Dendritic cell treated with granulocyte-macrophage colony-stimulating factor and Interleukin-4, amounts not matched to agents 40 ng/mL and 50 ng/mL, for 4 days (primary cell): ENCODE data around the gene OTX2.

Source experiments
- H3K27ac Mint-ChIP-seq: one replicate; pipeline ENCODE4 v1.8.0; 2022; ENCODE audit warnings: mild to moderate bottlenecking, mixed read lengths
- H3K27me3 Mint-ChIP-seq: one replicate; pipeline ENCODE4 v1.8.0; 2022; ENCODE audit warnings: mild to moderate bottlenecking, mixed read lengths
- H3K36me3 Mint-ChIP-seq: one replicate; pipeline ENCODE4 v1.8.0; 2022; ENCODE audit warnings: low read depth, mixed read lengths
- H3K4me1 Mint-ChIP-seq: one replicate; pipeline ENCODE4 v1.8.0; 2022; ENCODE audit warnings: low read depth, mixed read lengths
- H3K4me3 Mint-ChIP-seq: one replicate; pipeline ENCODE4 v1.8.0; 2022; ENCODE audit warnings: mild to moderate bottlenecking, moderate library complexity, mixed read lengths
- H3K9me3 Mint-ChIP-seq: one replicate; pipeline ENCODE4 v1.8.0; 2022; ENCODE audit warnings: mixed read lengths
- intact Hi-C: fragments of 100-400 bp; cut with micrococcal nuclease; formaldehyde crosslinking; loops from one replicate; pipeline ENCODE4 v1.15.0; 2022

OTX2 gene

DNA sequence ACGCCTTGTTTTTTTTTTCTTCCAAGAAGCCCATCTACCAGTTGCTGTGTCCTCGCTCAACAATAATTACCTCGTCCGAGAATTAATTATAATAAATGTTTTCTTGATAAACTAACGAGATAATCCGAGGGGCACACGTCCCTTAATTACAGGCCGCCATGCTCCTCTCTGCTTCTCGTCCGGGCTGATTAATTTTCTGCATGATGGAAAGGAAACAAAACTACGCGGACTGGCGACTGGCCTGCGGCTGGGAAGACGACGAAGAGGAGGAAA is 2.2 kb downstream of the OTX2 start:
- intact Hi-C loops, result no loop called here
- no peaks in the 10 kb centered on the region for H3K9me3 Mint-ChIP-seq
- H3K27me3 Mint-ChIP-seq, result peaks cover 96% of the 10 kb centered on the region
- no peaks in the 10 kb centered on the region for H3K36me3 Mint-ChIP-seq
- no peak overlapping the region for H3K27ac Mint-ChIP-seq
- H3K4me1 Mint-ChIP-seq, result no peaks in the 10 kb centered on the region
- H3K4me3 Mint-ChIP-seq, result no peak overlapping the region

- Mint-ChIP-seq H3K36me3 (no peaks in the 10 kb centered on the region), H3K27me3 (peaks cover 96% of the 10 kb centered on the region), H3K4me3 (no peak overlapping the region)
Observed at GRCh38 chr14:56807386-56808109, 2.7 kb downstream of the OTX2 start.

GRCh38 chr14:56806760-56807159 is 3.5 kb downstream of the OTX2 start:
- H3K9me3 Mint-ChIP-seq, result no peaks in the 10 kb centered on the region
- no peaks in the 10 kb centered on the region for H3K36me3 Mint-ChIP-seq
- no peak overlapping the region for H3K27ac Mint-ChIP-seq
- intact Hi-C loops, result no loop called here
- H3K4me3 Mint-ChIP-seq, result no peak overlapping the region
- H3K4me1 Mint-ChIP-seq, result no peaks in the 10 kb centered on the region
- peaks cover 96% of the 10 kb centered on the region for H3K27me3 Mint-ChIP-seq

More at GRCh38 chr14:56807386-56808109, 2.7 kb downstream of the OTX2 start:
- no peaks in the 10 kb centered on the region for H3K9me3 Mint-ChIP-seq
- H3K27ac Mint-ChIP-seq, result no peak overlapping the region
- intact Hi-C loops, result no loop called here
- H3K4me1 Mint-ChIP-seq, result no peaks in the 10 kb centered on the region

GRCh38 chr14:56805992-56806727 is 4.1 kb downstream of the OTX2 start:
- intact Hi-C loops, result no loop called here
- peaks cover 97% of the 10 kb centered on the region for H3K27me3 Mint-ChIP-seq
- H3K9me3 Mint-ChIP-seq, result no peaks in the 10 kb centered on the region
- H3K4me1 Mint-ChIP-seq, result no peaks in the 10 kb centered on the region
- H3K36me3 Mint-ChIP-seq, result no peaks in the 10 kb centered on the region
- no peak overlapping the region for H3K4me3 Mint-ChIP-seq
- H3K27ac Mint-ChIP-seq, result no peak overlapping the region

DNA sequence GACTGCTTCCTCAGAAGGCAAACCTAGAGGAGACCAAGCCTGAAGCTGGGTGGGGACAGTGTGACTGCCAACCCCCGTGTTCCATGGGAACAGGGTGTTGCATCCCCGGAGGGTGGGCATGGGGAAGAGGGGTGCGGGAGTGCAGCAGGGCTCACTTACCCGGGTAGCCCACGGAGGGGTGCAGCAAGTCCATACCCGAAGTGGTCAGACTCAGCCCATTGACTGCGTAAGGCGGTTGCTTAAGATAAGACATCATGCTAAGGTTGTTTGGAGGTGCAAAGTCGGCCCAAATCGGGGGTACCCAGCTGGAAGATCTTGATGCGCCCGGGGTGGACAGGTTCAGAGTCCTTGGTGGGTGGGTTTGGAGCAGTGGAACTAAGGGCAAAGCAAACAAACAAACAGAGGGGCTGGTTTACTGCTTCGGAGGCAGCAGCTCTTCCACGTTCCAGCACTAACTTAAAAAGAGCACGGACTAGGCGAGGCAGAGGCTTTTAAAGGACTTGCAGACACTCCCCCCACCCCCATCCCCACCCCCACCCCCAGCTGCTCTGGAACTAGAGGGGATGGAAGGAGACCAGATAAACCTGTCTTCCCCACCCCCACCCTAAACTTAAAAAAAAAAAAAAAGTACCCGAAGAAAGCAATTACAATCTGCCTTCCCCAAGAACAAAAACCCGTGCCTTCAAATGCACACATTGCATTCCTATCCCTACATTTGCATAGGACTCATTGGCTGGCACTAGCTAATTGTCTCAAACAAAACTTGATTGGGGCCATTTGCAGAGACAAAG is 4.9 kb downstream of the OTX2 start:
- Mint-ChIP-seq H3K27ac (no peak overlapping the region), H3K9me3 (no peaks in the 10 kb centered on the region), H3K36me3 (no peaks in the 10 kb centered on the region), H3K27me3 (peaks cover 95% of the 10 kb centered on the region), H3K4me3 (no peak overlapping the region), H3K4me1 (no peaks in the 10 kb centered on the region)
- intact Hi-C loops, result no loop called here

DNA sequence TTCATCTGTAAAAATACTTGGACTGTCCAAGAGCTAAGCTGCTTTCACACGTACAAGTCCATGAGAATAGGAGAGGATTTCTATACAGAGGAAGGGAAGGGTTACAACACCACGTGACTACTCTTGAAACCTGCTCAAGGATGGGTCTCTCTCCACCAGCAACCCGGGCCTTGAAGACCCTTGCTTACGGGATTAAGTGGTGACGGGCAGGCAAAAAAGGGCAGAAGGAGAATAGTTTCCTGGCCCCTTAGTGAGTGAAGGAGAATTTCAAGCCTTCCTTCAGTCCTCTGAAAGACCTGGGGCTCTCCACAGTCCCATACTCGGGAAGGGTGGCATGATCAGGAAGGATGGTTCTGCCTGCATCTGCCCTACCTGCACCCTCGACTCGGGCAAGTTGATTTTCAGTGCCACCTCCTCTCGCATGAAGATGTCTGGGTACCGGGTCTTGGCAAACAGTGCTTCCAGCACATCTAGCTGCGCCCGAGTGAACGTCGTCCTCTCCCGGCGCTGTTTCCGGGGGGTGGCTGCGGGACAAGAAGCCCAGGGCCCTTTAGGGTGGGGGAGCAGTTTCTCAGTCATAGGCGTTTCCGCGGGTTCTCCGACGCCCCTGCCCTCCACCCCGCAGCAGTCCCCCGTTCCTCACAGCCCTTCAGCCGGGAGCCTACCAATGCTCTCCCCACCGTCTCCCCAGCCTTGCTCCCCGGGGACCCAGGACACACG is 6.3 kb downstream of the OTX2 start:
- peaks cover 93% of the 10 kb centered on the region for H3K27me3 Mint-ChIP-seq
- no peaks in the 10 kb centered on the region for H3K4me1 Mint-ChIP-seq
- H3K9me3 Mint-ChIP-seq, result no peaks in the 10 kb centered on the region
- H3K4me3 Mint-ChIP-seq, result no peak overlapping the region
- H3K27ac Mint-ChIP-seq, result no peak overlapping the region
- no peaks in the 10 kb centered on the region for H3K36me3 Mint-ChIP-seq
- intact Hi-C loops, result no loop called here

DNA sequence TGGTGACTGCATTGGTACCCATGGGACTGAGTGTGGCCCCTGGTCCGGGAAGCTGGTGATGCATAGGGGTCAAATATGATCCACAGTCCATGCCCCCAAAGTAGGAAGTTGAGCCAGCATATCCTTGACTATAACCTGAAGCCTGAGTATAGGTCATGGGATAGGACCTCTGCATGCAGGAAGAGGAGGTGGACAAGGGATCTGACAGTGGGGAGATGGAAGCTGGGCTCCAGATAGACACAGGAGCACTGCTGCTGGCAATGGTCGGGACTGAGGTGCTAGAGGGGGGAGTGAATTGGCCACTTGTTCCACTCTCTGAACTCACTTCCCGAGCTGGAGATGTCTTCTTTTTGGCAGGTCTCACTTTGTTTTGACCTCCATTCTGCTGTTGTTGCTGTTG is 8.4 kb downstream of the OTX2 start:
- no peak overlapping the region for H3K27ac Mint-ChIP-seq
- intact Hi-C loops, result no loop called here
- no peak overlapping the region for H3K4me3 Mint-ChIP-seq
- no peaks in the 10 kb centered on the region for H3K9me3 Mint-ChIP-seq
- H3K36me3 Mint-ChIP-seq, result no peaks in the 10 kb centered on the region
- peaks cover 94% of the 10 kb centered on the region for H3K27me3 Mint-ChIP-seq
- H3K4me1 Mint-ChIP-seq, result no peaks in the 10 kb centered on the region

- Mint-ChIP-seq H3K9me3 (no peaks in the 10 kb centered on the region), H3K36me3 (no peaks in the 10 kb centered on the region), H3K27me3 (peaks cover 94% of the 10 kb centered on the region), H3K4me3 (no peak overlapping the region), H3K27ac (no peak overlapping the region), H3K4me1 (no peaks in the 10 kb centered on the region)
- intact Hi-C loops, result no loop called here
Observed at GRCh38 chr14:56799343-56799645, 11.0 kb downstream of the OTX2 start.

DNA sequence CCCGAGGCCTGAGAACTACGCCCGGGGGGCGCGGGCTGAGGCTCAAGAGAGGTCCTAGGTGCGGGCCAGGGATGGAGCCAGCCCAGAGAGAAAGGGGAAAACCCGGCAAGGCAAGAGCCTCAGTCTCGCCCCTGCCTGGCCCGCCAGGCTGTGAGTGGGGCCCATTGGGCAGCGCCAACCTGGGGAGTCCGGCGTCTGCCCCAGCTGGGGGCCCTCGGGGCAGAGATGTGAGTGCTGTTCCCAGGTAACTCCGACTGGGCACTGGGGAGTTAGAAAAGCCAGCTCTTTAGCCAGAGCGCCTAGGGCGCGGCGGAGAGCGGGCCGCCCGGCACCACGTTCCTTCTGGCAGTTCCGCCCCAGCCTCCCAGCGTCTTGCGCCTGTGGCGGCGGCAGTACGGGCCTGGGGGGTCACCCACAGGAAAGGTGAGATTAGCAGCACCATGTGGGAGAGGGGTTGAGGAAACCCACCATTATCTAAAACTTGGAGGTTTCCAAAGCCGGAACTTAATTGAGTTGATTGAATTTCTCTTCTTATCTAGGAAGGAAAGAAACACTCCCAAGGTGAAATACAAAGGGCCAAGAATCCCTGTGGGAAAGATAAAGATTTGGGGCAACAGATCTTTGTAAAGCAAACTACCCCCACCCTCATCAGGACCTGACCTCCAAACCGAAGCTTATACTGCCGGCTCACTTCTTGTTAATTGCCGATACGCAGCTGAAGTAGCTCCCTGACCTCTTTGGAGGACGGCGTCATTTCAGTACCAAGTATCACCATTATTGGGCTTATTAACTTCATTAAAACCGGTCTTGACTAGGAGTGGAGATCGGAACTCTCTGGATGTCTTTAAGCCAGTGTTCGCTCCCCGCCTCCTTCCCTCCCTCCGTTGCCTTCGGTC is 11.6 kb downstream of the OTX2 start:
- peaks cover 93% of the 10 kb centered on the region for H3K27me3 Mint-ChIP-seq
- intact Hi-C loops, result no loop called here
- H3K9me3 Mint-ChIP-seq, result no peaks in the 10 kb centered on the region
- no peaks in the 10 kb centered on the region for H3K4me1 Mint-ChIP-seq
- no peaks in the 10 kb centered on the region for H3K36me3 Mint-ChIP-seq
- no peak overlapping the region for H3K4me3 Mint-ChIP-seq
- H3K27ac Mint-ChIP-seq, result no peak overlapping the region

DNA sequence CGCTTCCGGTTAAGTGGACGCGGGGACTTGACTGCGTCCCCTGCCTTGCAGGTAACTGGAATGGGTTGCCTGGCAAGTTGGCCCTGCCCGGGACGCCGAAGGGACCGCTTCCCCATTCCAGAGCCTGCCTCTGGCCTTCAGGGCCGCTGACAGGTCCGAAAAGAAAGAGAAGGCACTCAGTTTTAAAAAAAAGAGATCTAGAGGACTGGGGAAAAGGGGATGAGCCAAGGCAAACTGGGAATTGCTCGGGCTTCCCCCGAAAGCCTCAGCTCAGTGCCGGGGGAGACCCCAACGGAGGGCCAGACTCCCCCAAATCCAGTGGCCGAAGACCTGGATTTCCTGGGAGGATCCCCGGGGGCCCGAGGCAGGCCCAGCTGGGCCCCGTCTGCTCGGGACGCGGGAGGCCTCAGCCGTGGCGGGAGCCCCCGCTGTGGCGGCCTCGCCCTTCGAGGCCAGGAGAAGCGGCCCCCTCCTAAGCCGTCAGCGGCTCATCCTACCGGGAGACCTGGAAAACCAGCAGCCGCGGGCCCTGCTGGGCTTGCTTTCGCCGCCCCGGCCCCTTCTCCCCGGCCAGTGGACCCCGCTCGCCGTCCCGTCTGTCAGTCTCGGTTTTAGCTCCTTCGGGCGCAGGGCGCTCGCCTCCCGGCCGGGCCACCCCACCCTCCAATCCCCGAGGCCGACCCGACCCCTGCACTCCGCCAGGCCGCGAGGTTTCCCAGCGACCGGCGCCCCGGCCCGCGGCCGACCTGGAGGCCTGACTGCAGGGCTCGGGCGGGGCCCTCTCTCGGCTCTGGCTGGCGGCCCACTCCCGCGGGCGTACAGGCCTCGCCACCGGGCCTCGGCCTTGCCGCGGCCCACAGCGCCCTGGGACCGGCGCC is 12.5 kb downstream of the OTX2 start:
- Mint-ChIP-seq H3K27me3 (peaks cover 93% of the 10 kb centered on the region), H3K36me3 (no peaks in the 10 kb centered on the region), H3K27ac (no peak overlapping the region), H3K4me1 (no peaks in the 10 kb centered on the region), H3K9me3 (no peaks in the 10 kb centered on the region), H3K4me3 (no peak overlapping the region)
- intact Hi-C loops, result no loop called here

DNA sequence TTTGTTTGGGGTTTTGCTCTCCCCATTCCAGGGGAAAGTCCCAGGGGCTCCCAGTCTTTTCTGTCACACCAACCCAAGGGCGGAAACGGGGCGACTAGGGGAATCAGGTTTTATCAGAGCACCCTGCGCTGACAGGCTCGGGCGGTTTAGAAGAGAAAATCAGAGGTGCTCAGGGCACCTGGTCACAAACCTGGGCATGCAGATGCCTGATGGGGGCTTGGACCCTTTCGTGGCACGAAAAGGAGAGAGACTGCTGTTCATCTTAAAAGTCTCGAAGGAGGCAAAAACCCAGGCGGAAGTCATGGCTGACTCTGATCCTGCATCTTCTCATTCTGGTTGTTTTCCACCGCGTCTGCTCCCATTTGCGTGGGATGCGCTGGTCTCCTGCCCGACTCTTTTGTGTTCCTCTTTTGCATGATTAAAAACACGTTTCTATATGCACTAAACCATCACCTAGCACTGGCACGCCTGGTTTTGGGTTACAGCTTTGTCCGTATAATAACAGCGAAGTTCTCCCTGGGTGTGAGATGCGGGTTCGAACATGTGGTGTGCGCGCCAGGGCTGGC is 13.2 kb downstream of the OTX2 start:
- intact Hi-C loops, result no loop called here
- H3K4me3 Mint-ChIP-seq, result no peak overlapping the region
- H3K27me3 Mint-ChIP-seq, result peaks cover 93% of the 10 kb centered on the region
- no peak overlapping the region for H3K27ac Mint-ChIP-seq
- no peaks in the 10 kb centered on the region for H3K4me1 Mint-ChIP-seq
- H3K9me3 Mint-ChIP-seq, result no peaks in the 10 kb centered on the region
- H3K36me3 Mint-ChIP-seq, result no peaks in the 10 kb centered on the region

DNA sequence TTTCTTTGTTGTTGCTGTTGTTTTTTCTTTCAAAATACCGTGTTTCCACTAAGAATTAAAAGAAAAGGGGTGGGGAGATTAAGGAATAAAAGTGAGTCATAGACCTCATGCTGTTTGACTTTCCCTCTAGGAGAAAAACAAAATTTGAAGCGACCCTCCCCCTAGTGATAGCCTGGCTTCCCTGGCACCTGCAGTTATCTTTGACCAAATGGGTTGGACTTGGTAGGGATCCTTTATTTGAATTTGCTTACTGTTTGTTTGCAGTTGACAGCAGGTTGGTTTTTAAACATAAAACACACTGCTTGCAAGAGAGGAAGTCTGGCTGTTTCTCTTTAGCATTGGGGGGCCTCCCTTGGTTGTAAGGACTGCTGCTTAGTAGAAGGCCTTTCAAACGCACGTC is 14.0 kb downstream of the OTX2 start:
- no peaks in the 10 kb centered on the region for H3K9me3 Mint-ChIP-seq
- no peaks in the 10 kb centered on the region for H3K4me1 Mint-ChIP-seq
- no peaks in the 10 kb centered on the region for H3K36me3 Mint-ChIP-seq
- peaks cover 86% of the 10 kb centered on the region for H3K27me3 Mint-ChIP-seq
- intact Hi-C loops, result no loop called here
- no peak overlapping the region for H3K4me3 Mint-ChIP-seq
- no peak overlapping the region for H3K27ac Mint-ChIP-seq
